ENCODE data around the gene TMEM116. TPM values are rescaled to one million over a fixed set of nuclear protein-coding genes. Genes with fewer than 3 reads are reported as not detected.
A peak's percentile ranks its signal among the peaks of the same experiment; 100 is the strongest.

TMEM116 gene
- total RNA-seq, 4 donors from 2014 or later, result 1.2 to 21.7 (median 11.5) TPM

DNA sequence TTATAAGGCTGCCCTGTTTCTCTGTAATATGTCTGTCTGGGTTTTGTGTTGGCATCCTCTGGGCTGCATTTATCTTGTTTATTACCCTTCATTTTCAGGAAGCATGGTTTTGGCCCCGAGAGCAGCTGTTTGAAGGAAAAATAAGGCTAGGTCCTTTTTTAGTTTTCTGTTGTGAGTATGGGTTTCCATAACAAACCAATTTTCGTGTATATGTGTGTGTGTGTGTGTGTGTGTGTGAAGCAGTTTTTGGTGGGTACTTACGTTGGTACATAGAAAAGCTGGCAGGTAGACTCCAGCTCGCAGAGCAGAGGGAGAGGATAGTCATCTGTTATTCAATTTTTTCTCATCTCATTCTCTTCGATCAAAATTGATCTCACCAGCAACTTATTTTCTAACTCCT is 118.4 kb downstream of the TMEM116 start:
- no peak overlapping the region for H3K4me3 ChIP-seq
- peak overlapping the region in 1 of 2 donors; percentile 19 for H3K27ac ChIP-seq
- H3K9me3 ChIP-seq, result no peaks in the 10 kb centered on the region
- intact Hi-C loops (cut with DNase I; ENCODE audit: low total_unique reads), result no loop called here
- H3K4me1 ChIP-seq, result no peaks in the 10 kb centered on the region
- no peaks in the 10 kb centered on the region for H3K27me3 ChIP-seq
- TF ChIP-seq CTCF (IDR thresholded peaks at IDR 0.05) (no peak), POLR2A (IDR thresholded peaks at IDR 0.05) (no peak)
- no peak for DNase-seq
- no peaks in the 10 kb centered on the region for H3K36me3 ChIP-seq

- Histone ChIP-seq H3K9me3 (no peaks in the 10 kb centered on the region), H3K27ac (no peak overlapping the region), H3K27me3 (no peaks in the 10 kb centered on the region), H3K4me3 (no peak overlapping the region), H3K36me3 (no peaks in the 10 kb centered on the region), H3K4me1 (no peaks in the 10 kb centered on the region)
- intact Hi-C loops (cut with DNase I; ENCODE audit: low total_unique reads), result no loop called here
- no peak for TF ChIP-seq POLR2A (IDR thresholded peaks at IDR 0.05)
- TF ChIP-seq CTCF (IDR thresholded peaks at IDR 0.05), result no peak
- DNase-seq, result no peak
These were observed 119.7 kb downstream of the TMEM116 start for GRCh38 chr12:111893287-111893686.

DNA sequence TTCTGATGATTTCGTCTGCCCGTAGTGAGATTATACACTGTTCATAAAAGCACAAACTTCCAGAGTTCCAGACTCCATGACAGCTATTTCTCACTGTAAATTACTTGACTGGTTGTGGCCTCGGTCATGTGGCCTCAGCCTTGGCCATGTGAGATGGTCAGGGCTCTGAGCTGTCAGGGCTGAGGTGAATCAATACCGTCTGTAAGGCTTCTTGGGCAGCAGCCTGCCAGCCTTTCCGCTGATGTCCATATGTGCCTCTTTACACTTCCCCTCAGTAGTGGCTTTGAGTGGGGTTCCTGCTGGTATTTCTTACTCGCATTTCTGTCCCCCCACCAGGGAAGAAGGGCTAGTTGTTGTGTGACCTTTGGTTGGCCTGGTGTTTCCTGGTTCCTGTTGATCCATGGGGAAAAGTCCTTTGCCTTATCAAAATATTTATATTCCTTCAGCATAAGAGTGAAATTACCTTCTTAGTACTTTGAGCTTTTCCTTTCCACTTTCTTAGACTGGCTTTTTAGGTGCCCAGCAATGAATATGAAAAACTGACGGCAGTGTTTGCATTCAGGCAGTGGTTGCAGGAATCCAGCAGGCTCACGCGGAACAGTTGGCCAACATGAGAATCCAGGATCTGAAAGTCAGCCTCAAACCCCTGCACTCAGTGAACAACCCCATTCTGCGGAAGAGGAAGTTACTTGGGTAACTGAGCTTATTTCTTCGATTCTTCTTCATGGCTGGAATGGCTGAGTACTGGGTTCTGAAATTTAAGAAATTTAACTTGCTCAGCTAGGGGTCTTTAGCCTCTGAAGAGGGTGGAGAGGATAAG is 124.8 kb downstream of the TMEM116 start:
- H3K4me1 ChIP-seq, result no peaks in the 10 kb centered on the region
- no peak overlapping the region for H3K27ac ChIP-seq
- H3K27me3 ChIP-seq, result no peaks in the 10 kb centered on the region
- H3K36me3 ChIP-seq, result no peaks in the 10 kb centered on the region
- no peak overlapping the region for H3K4me3 ChIP-seq
- TF ChIP-seq POLR2A (IDR thresholded peaks at IDR 0.05) (no peak), CTCF (IDR thresholded peaks at IDR 0.05) (no peak)
- intact Hi-C loops (cut with DNase I; ENCODE audit: low total_unique reads), result no loop called here
- H3K9me3 ChIP-seq, result no peaks in the 10 kb centered on the region
- no peak for DNase-seq

GRCh38 chr12:111886662-111887545 is 126.1 kb downstream of the TMEM116 start:
- DNase-seq, result no peak
- H3K36me3 ChIP-seq, result no peaks in the 10 kb centered on the region
- no peaks in the 10 kb centered on the region for H3K4me1 ChIP-seq
- no peaks in the 10 kb centered on the region for H3K27me3 ChIP-seq
- H3K4me3 ChIP-seq, result no peak overlapping the region
- intact Hi-C loops (cut with DNase I; ENCODE audit: low total_unique reads), result no loop called here
- H3K9me3 ChIP-seq, result no peaks in the 10 kb centered on the region
- no peak overlapping the region for H3K27ac ChIP-seq
- no peak for TF ChIP-seq POLR2A (IDR thresholded peaks at IDR 0.05)
- TF ChIP-seq CTCF (IDR thresholded peaks at IDR 0.05), result no peak

DNA sequence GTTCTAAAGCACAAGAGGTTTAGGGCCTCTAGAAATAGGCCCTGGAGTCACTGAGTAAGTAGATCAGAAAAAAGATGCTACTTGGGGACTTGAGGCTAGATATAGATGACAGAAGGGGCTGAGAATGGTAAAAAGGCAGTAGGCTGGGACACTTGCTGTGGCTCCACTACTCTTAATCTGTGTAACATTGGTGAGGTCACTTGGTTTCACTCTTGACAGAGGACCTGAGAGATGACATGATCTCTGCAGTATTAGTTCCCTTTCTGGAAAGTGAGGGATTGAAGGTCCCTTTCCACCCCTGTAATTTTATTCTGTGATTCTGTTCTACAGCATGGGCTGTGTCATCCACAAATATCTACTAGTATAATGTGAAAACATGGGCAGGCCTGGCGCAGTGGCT is 131.2 kb downstream of the TMEM116 start:
- DNase-seq, result no peak

More for the DNA sequence above, 131.2 kb downstream of the TMEM116 start:
- intact Hi-C loops (cut with DNase I; ENCODE audit: low total_unique reads), result no loop called here
- no peak overlapping the region for H3K27ac ChIP-seq
- no peak overlapping the region for H3K4me3 ChIP-seq
- no peak for TF ChIP-seq CTCF (IDR thresholded peaks at IDR 0.05)
- TF ChIP-seq POLR2A (IDR thresholded peaks at IDR 0.05), result no peak
- H3K4me1 ChIP-seq, result no peaks in the 10 kb centered on the region
- no peaks in the 10 kb centered on the region for H3K27me3 ChIP-seq
- H3K36me3 ChIP-seq, result no peaks in the 10 kb centered on the region
- no peaks in the 10 kb centered on the region for H3K9me3 ChIP-seq
